ENCODE results near the gene DENND4C. TPM values are rescaled to one million over a fixed set of nuclear protein-coding genes. Genes with fewer than 3 reads are reported as not detected.

Gene DENND4C
- polyA plus RNA-seq, 1 of the 3 experiments (the other 2 are of a cell fraction) = 7.5 TPM

- Histone ChIP-seq H3K9ac (no peak overlapping the region), H3K4me3 (ENCODE audit: low read depth in 2 of 2, low read length in 1 of 2) (no peak overlapping the region), H3K27ac (ENCODE audit: low read depth in 2 of 2, low read length in 1 of 2) (no peak overlapping the region), H3K4me1 (ENCODE audit: control insufficient read depth in 1 of 2, insufficient read depth in 2 of 2, low read depth in 1 of 2, low read length in 1 of 2) (no peaks in the 10 kb centered on the region), H3K27me3 (ENCODE audit: insufficient read depth) (no peaks in the 10 kb centered on the region), H2AFZ (ENCODE audit: low read depth) (no peak overlapping the region), H3K9me2 (no peaks in the 10 kb centered on the region), H3K4me2 (no peak overlapping the region), H4K20me1 (ENCODE audit: insufficient read depth) (no peaks in the 10 kb centered on the region), H3K9me3 (no peaks in the 10 kb centered on the region), H3K79me2 (ENCODE audit: insufficient read depth) (no peaks in the 10 kb centered on the region), H3F3A (replicated peaks; ENCODE audit: insufficient read depth) (no peaks in the 10 kb centered on the region), H3K36me3 (replicated peaks in 1 of 2; ENCODE audit: control insufficient read depth in 1 of 2, insufficient read depth in 2 of 2, low read length in 1 of 2) (no peaks in the 10 kb centered on the region)
- CTCF ChIA-PET = no interaction called here
- no peak for DNase-seq
- 75% methylated on average over 4 of the region's 4 CpGs for WGBS (ENCODE audit: low lambda C conversion rate)
- POLR2A ChIA-PET = interaction anchor here (0.6 kb wide), 1 partner anchor 14 kb away, joined by 4 read pairs; no protein-coding TSS in a partner anchor
- TF ChIP-seq FOXM1 (IDR thresholded peaks at IDR 0.05; ENCODE audit: low read depth) (no peak), TAF1 (IDR thresholded peaks at IDR 0.05; ENCODE audit: borderline replicate concordance, low read depth, low read length) (no peak), TEAD4 (IDR thresholded peaks at IDR 0.05; ENCODE audit: borderline replicate concordance, insufficient read depth) (no peak), IRF3 (IDR thresholded peaks at IDR 0.05; ENCODE audit: low read depth, low read length) (no peak), CHD2 (IDR thresholded peaks at IDR 0.05; ENCODE audit: low read length, partially characterized antibody) (no peak)
Observed at GRCh38 chr9:19209188-19209587, 21.3 kb upstream of the DENND4C start.

- Histone ChIP-seq H3K9me2 (no peaks in the 10 kb centered on the region), H3K4me3 (ENCODE audit: low read depth in 2 of 2, low read length in 1 of 2) (no peak overlapping the region), H3K4me1 (ENCODE audit: control insufficient read depth in 1 of 2, insufficient read depth in 2 of 2, low read depth in 1 of 2, low read length in 1 of 2) (no peaks in the 10 kb centered on the region), H3K9ac (no peak overlapping the region), H3K79me2 (ENCODE audit: insufficient read depth) (no peaks in the 10 kb centered on the region), H3K27ac (ENCODE audit: low read depth in 2 of 2, low read length in 1 of 2) (no peak overlapping the region), H3K36me3 (replicated peaks in 1 of 2; ENCODE audit: control insufficient read depth in 1 of 2, insufficient read depth in 2 of 2, low read length in 1 of 2) (no peaks in the 10 kb centered on the region), H3K9me3 (no peaks in the 10 kb centered on the region), H2AFZ (ENCODE audit: low read depth) (no peak overlapping the region), H3K27me3 (ENCODE audit: insufficient read depth) (no peaks in the 10 kb centered on the region), H4K20me1 (ENCODE audit: insufficient read depth) (no peaks in the 10 kb centered on the region), H3F3A (replicated peaks; ENCODE audit: insufficient read depth) (no peaks in the 10 kb centered on the region), H3K4me2 (no peak overlapping the region)
- DNase-seq = no peak
- ChIA-PET CTCF (no interaction called here), POLR2A (interaction anchor here (0.6 kb wide), 1 partner anchor 79 kb away, joined by 3 read pairs; no protein-coding TSS in a partner anchor)
- WGBS (ENCODE audit: low lambda C conversion rate) = 94% methylated on average over 3 of the region's 3 CpGs
- TF ChIP-seq ELF1 (IDR thresholded peaks at IDR 0.05) (no peak), GABPA (IDR thresholded peaks at IDR 0.05; ENCODE audit: low read depth) (no peak), IRF3 (IDR thresholded peaks at IDR 0.05; ENCODE audit: low read depth, low read length) (no peak), YY1 (IDR thresholded peaks at IDR 0.05; ENCODE audit: low read depth) (no peak), RCOR1 (IDR thresholded peaks at IDR 0.05; ENCODE audit: low read length) (no peak), RXRA (IDR thresholded peaks at IDR 0.05; ENCODE audit: borderline replicate concordance, low read depth) (no peak), TEAD4 (IDR thresholded peaks at IDR 0.05; ENCODE audit: borderline replicate concordance, insufficient read depth) (no peak), EZH2phosphoT487 (IDR thresholded peaks at IDR 0.05; ENCODE audit: borderline replicate concordance, low read depth) (no peak), GATA2 (CRISPR knock-in tag; IDR thresholded peaks at IDR 0.05) (no peak), FOXJ3 (CRISPR knock-in tag; IDR thresholded peaks at IDR 0.05) (no peak), MXI1 (IDR thresholded peaks at IDR 0.05; ENCODE audit: low read depth, low read length) (no peak), TCF12 (IDR thresholded peaks at IDR 0.05) (no peak), NRF1 (IDR thresholded peaks at IDR 0.05; ENCODE audit: low read depth, low read length) (no peak), CHD2 (IDR thresholded peaks at IDR 0.05; ENCODE audit: low read length, partially characterized antibody) (no peak), TAF1 (IDR thresholded peaks at IDR 0.05; ENCODE audit: borderline replicate concordance, low read depth, low read length) (no peak)
Observed at GRCh38 chr9:19213823-19214222, 16.7 kb upstream of the DENND4C start.

Measured in SK-N-SH (cell line).